K562 (cell line): ENCODE results near the gene GLDC. TPM values are rescaled to one million over a fixed set of nuclear protein-coding genes. Genes with fewer than 3 reads are reported as not detected.

Source experiments
- ATAC-seq: fragments of 200-7000 bp; cut with Tn5 transposase; 3 replicates; pipeline ENCODE4 v1.9.1; 2020; ENCODE audit warnings: moderate library complexity
- BruUV-seq: library from RNA; stranded (reverse); fragments of 400-500 nt; replicated peaks from 2 replicates; lab custom pipeline; 2021; lab: Mats Ljungman, UMichigan
- CTCF ChIA-PET: fragments of 300-600 bp; formaldehyde crosslinking; extraction: SDS; loops from one replicate; lab custom pipeline; 2021; ENCODE audit warnings: low intra/inter-chr PET ratio; lab: Yijun Ruan, JAX
- POLR2A ChIA-PET: fragments of 300-600, 350-650 bp; sonication (Branson Sonifier 250); formaldehyde crosslinking; extraction: SDS; loops from one replicate; lab custom pipeline; 2021; ENCODE audit warnings: antibody characterized with exemption, inconsistent platforms; lab: Yijun Ruan, JAX
- DNase-seq, 4 experiments: peaks; one replicate each; pipeline versions ENCODE4 v3.0.0 to v3.0.0-alpha.2; 2011 to 2018; ENCODE audit warnings: low spot score in 3 of 4, mixed read lengths in 3 of 4; ENCODE audit errors: extremely low read depth in 1 of 4
- FAIRE-seq: peaks from 2 replicates; lab custom pipeline; 2011; peaks lifted over from hg19 to GRCh38; lab: Jason Lieb, UNC
- H2AFZ ChIP-seq: 2 replicates; pipeline ENCODE4 v1.6.0; 2011; ENCODE audit warnings: low read depth, low read length, control low read depth, inconsistent platforms
- H3K27ac ChIP-seq: fragments of 200-600 bp; 3 replicates; pipeline ENCODE4 v1.8.0; 2011; ENCODE audit warnings: low read depth, mild to moderate bottlenecking, control low read depth, inconsistent platforms, low read length, moderate library complexity, mixed read lengths; ENCODE audit errors: extremely low read depth
- H3K27me3 ChIP-seq, 2 experiments: fragments of 300-600 bp in 1 of 2; 2 replicates in 1 of 2; 3 replicates in 1 of 2; pipeline versions ENCODE4 v1.6.0 to v1.8.0; 2011; ENCODE audit warnings: inconsistent platforms in 2 of 2, low read length in 2 of 2, mild to moderate bottlenecking in 1 of 2, mixed read lengths in 1 of 2, moderate library complexity in 1 of 2; ENCODE audit not compliant: control insufficient read depth in 2 of 2, insufficient read depth in 2 of 2
- H3K36me3 ChIP-seq: fragments of 300-600 bp; 3 replicates; pipeline ENCODE4 v1.8.0; 2011; ENCODE audit warnings: mild to moderate bottlenecking, low read length, inconsistent platforms; ENCODE audit not compliant: control insufficient read depth, insufficient read depth
- H3K4me1 ChIP-seq, 2 experiments: fragments of 200-600 bp in 1 of 2; replicated peaks in 1 of 2; 2 replicates in 1 of 2; 3 replicates in 1 of 2; pipeline versions ENCODE4 v1.5.1 to v1.8.0; 2011; ENCODE audit warnings: inconsistent platforms in 2 of 2, low read length in 2 of 2, mild to moderate bottlenecking in 1 of 2, mixed read lengths in 1 of 2, moderate library complexity in 1 of 2; ENCODE audit not compliant: control insufficient read depth in 2 of 2, insufficient read depth in 2 of 2
- H3K4me2 ChIP-seq: 2 replicates; pipeline ENCODE4 v1.6.1; 2011; ENCODE audit warnings: low read length, control low read depth, inconsistent platforms, mixed read lengths; ENCODE audit not compliant: insufficient read depth
- H3K4me3 ChIP-seq: fragments of 200-600 bp; sonication (generic), shearing (Covaris generic); 2 replicates; pipeline ENCODE4 v1.5.1; 2016; ENCODE audit warnings: control low read depth, inconsistent platforms
- H3K79me2 ChIP-seq: fragments of 200-600 bp; 3 replicates; pipeline ENCODE4 v1.8.0; 2011; ENCODE audit warnings: low read length, inconsistent platforms; ENCODE audit not compliant: control insufficient read depth, insufficient read depth
- H3K9ac ChIP-seq, 2 experiments: 2 replicates each; pipeline versions ENCODE4 v1.6.0 to v1.6.1; 2011; ENCODE audit warnings: low read depth in 2 of 2, low read length in 2 of 2, control low read depth in 1 of 2, inconsistent platforms in 1 of 2, mild to moderate bottlenecking in 1 of 2, mixed read lengths in 1 of 2; ENCODE audit not compliant: insufficient read depth in 1 of 2
- H3K9me1 ChIP-seq: one replicate; pipeline ENCODE4 v1.6.0; 2011; ENCODE audit warnings: inconsistent platforms, mild to moderate bottlenecking, low read length, moderate library complexity; ENCODE audit not compliant: control insufficient read depth, insufficient read depth
- H3K9me3 ChIP-seq: replicated peaks from 2 replicates; pipeline ENCODE4 v1.5.1; 2011; ENCODE audit warnings: low read depth, low read length, inconsistent platforms; ENCODE audit not compliant: control insufficient read depth, insufficient read depth
- H4K20me1 ChIP-seq: replicated peaks from 2 replicates; pipeline ENCODE4 v1.6.1; 2011; ENCODE audit warnings: low read length, inconsistent platforms, mixed read lengths; ENCODE audit not compliant: control insufficient read depth, insufficient read depth
- CREBBP ChIP-seq: IDR thresholded peaks from one replicate; pipeline ENCODE4 v1.6.1; 2012; ENCODE audit warnings: low read depth, mild to moderate bottlenecking, control low read depth, inconsistent platforms, low read length
- E2F4 ChIP-seq: sonication (generic); formaldehyde crosslinking; IDR thresholded peaks from 2 replicates; pipeline ENCODE4 v1.8.0; 2022; ENCODE audit warnings: mild to moderate bottlenecking, low read depth, missing genetic modification reagents
- ELF4 ChIP-seq: fragments of 450-650 bp; formaldehyde crosslinking; IDR thresholded peaks from 2 replicates; pipeline ENCODE4 v1.4.0; 2022; ENCODE audit warnings: missing genetic modification characterization
- ETS2 ChIP-seq: IDR thresholded peaks from 2 replicates; pipeline ENCODE4 v1.6.1; 2016; ENCODE audit warnings: borderline replicate concordance, missing genetic modification characterization, mild to moderate bottlenecking, moderate library complexity, missing compliant biosample characterization; ENCODE audit not compliant: poor library complexity, severe bottlenecking
- FOSL1 ChIP-seq: fragments of 200-800 bp; sonication (Bioruptor generic); conservative IDR thresholded peaks from 2 replicates; pipeline ENCODE4 v1.6.1; 2016; ENCODE audit warnings: missing genetic modification characterization, missing compliant biosample characterization
- IRF1 ChIP-seq: sonication (generic); formaldehyde crosslinking; IDR thresholded peaks from 2 replicates; pipeline ENCODE4 v1.8.0; 2022; ENCODE audit warnings: missing genetic modification reagents, mild to moderate bottlenecking, borderline replicate concordance
- KAT8 ChIP-seq: fragments of 450-650 bp; IDR thresholded peaks from 2 replicates; pipeline ENCODE4 v1.6.1; 2016; ENCODE audit warnings: low read depth, mild to moderate bottlenecking
- MYBL2 ChIP-seq, 2 experiments: fragments of 450-650 bp in 1 of 2; sonication (generic) in 1 of 2; formaldehyde crosslinking in 1 of 2; IDR thresholded peaks; 2 replicates each; pipeline versions ENCODE4 v1.6.1 to v1.8.1; 2017 to 2022; ENCODE audit warnings: borderline replicate concordance in 1 of 2, inconsistent platforms in 1 of 2, low read depth in 1 of 2, mild to moderate bottlenecking in 1 of 2, missing genetic modification reagents in 1 of 2, moderate library complexity in 1 of 2
- NR3C1 ChIP-seq: sonication (generic); formaldehyde crosslinking; IDR thresholded peaks from 2 replicates; pipeline ENCODE4 v1.8.1; 2022; ENCODE audit warnings: missing genetic modification reagents
- POLR2G ChIP-seq: fragments of 200-400 bp; formaldehyde crosslinking; IDR thresholded peaks from 2 replicates; pipeline ENCODE4 v1.6.1; 2017; ENCODE audit warnings: low read depth, mild to moderate bottlenecking, antibody characterized with exemption, low read length, moderate library complexity
- RAD21 ChIP-seq, 2 experiments: fragments of 250-450 bp in 1 of 2; fragments of 450-650 bp in 1 of 2; sonication (Bioruptor Pico) in 1 of 2; formaldehyde crosslinking in 1 of 2; IDR thresholded peaks in 1 of 2; conservative IDR thresholded peaks in 1 of 2; 2 replicates each; pipeline versions ENCODE4 v1.4.0 to v1.8.0; 2020 to 2022; ENCODE audit warnings: mild to moderate bottlenecking in 2 of 2, moderate library complexity in 1 of 2
- SMARCE1 ChIP-seq: fragments of 450-650 bp; IDR thresholded peaks from 2 replicates; pipeline ENCODE4 v1.7.1; 2016; ENCODE audit warnings: mild to moderate bottlenecking
- SOX6 ChIP-seq: fragments of 450-650 bp; IDR thresholded peaks from 2 replicates; pipeline ENCODE4 v1.6.1; 2014; ENCODE audit warnings: mild to moderate bottlenecking
- TRIM24 ChIP-seq, 2 experiments: fragments of 450-650 bp; IDR thresholded peaks; 2 replicates each; pipeline ENCODE4 v1.6.1; 2016
- ZFP30 ChIP-seq: fragments of 250-450 bp; sonication (Bioruptor Pico); IDR thresholded peaks from 2 replicates; pipeline ENCODE4 v1.8.0; 2022; ENCODE audit warnings: moderate library complexity, mild to moderate bottlenecking, inconsistent platforms, borderline replicate concordance
- ZNF12 ChIP-seq: sonication (generic); formaldehyde crosslinking; IDR thresholded peaks from 2 replicates; pipeline ENCODE4 v1.4.0; 2020; ENCODE audit warnings: mild to moderate bottlenecking, missing genetic modification reagents
- ZNF133 ChIP-seq: fragments of 250-450 bp; sonication (Bioruptor Pico); IDR thresholded peaks from 2 replicates; pipeline ENCODE4 v1.4.0; 2020; ENCODE audit warnings: mild to moderate bottlenecking
- ZNF57 ChIP-seq: fragments of 450-650 bp; formaldehyde crosslinking; IDR thresholded peaks from 2 replicates; pipeline ENCODE4 v1.4.0; 2020; ENCODE audit warnings: mild to moderate bottlenecking, moderate library complexity
- WGBS: fragments of 100-300 bp; shearing (Covaris generic); methylation state at CpG from one replicate; pipeline ENCODE4 v1.1.6; 2016; ENCODE audit warnings: low coverage, mixed read lengths; ENCODE audit not compliant: insufficient coverage; ENCODE audit errors: missing lambda C conversion rate; 5-methylcytosine and 5-hydroxymethylcytosine counted together
- in situ Hi-C: fragments of 300-500 bp; cut with MboI; formaldehyde crosslinking; loops from 4 replicates; pipeline ENCODE4 v1.15.0; 2018; ENCODE audit warnings: inconsistent platforms, mixed read lengths
- intact Hi-C: fragments of 100-400 bp; cut with micrococcal nuclease; formaldehyde crosslinking; loops from 2 replicates; pipeline ENCODE4 v1.14.2; 2022
- polyA plus RNA-seq, 8 experiments: library from polyadenylated mRNA; depleted of rRNA in 4 of 8; stranded (reverse) in 5 of 8; unstranded in 3 of 8; fragments of >200 nt; fragmentation: Nextera tagmentation in 2 of 8; fragmentation: Illumina TruSeq in 1 of 8; extraction: Ambion mirVana in 2 of 8; extraction: Trizol in 1 of 8; gene quantifications; 2 replicates each; pipeline versions ENCODE4 v1.2.1 to v1.2.3, GENCODE V29; 2011 to 2014; ENCODE audit warnings: inconsistent platforms in 1 of 8, missing spikeins in 1 of 8
- total RNA-seq, 7 experiments: library from RNA; depleted of rRNA in 6 of 7; stranded (reverse); fragments of >200 nt in 6 of 7; fragmentation: Illumina TruSeq in 2 of 7; extraction: Trizol in 2 of 7; gene quantifications; 2 replicates each; pipeline versions ENCODE4 v1.2.1 to v1.2.3, GENCODE V29; 2011 to 2021; ENCODE audit warnings: low replicate concordance in 1 of 7
- TF ChIP-seq, protein P1 (sequence below): fragments of 450-650 bp; IDR thresholded peaks from 2 replicates; pipeline ENCODE4 v1.6.1; 2017; ENCODE audit warnings: mild to moderate bottlenecking, moderate library complexity

GLDC gene
- total and polyA plus RNA-seq, 9 of the 15 experiments (the other 6 are each of a cell fraction or from before 2014, with no cell fraction given), result 0.03 to 0.27 (median 0.08) TPM; not detected in 6

DNA sequence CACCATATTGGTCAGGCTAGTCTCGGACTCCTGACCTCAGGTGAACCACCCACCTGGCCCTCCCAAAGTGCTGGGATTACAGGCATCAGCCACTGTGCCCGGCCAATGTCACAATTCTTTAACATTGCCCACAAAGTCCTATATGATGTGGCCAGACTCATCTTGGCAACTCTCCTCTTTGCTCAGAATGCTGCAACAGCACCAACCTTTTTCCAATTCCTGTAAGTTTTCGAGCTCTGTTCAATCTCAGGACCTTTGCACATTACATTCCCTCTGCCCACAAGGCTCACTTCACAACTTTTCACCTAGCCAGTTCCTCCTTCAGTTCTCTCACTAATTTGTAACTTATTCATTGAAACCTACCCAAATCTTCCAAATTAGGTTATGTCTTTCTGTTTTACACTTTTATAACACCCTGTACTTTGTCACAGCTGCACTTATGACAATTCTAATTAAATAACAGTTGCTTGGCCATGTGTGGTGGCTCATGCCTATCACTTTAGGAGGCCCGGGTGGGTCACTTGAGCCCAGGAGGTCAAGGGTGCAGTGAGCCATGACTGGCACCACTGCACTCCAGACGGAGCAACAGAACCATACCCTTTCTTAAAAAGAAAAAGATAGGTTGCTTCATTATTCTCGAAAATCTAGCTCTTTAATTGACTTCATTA, 30.9 kb upstream of the GLDC start (continued):
- TF ChIP-seq ZNF57 (CRISPR knock-in tag) (no peak), SOX6 (no peak), FOSL1 (tag) (no peak), MYBL2 (IDR thresholded peaks at IDR 0.05; ENCODE audit: low read depth) (no peak), MYBL2 (CRISPR knock-in tag; IDR thresholded peaks at IDR 0.05; ENCODE audit: borderline replicate concordance) (no peak), POLR2G (no peak)

DNA sequence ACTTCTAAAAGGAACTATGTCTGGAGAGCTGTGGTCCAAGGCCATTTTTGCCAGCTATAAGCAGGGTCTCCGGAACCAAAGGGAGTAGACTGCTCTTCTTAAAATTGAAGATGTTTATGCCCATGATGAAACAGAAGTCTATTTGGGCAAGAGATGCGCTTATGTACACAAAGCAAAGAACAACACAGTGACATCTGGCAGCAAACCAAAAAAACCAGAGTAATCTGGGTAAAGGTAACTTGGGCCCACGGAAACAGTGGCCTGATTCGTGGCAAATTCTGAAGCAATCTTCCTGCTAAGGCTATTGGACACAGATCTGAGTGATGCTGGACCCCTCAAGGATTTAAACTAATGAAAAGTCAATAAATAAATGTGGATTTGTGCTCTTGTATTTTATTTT, 29.7 kb upstream of the GLDC start:
- 43% methylated on average over 4 of the region's 4 CpGs for WGBS
- CTCF ChIA-PET, result interaction anchor here (0.7 kb wide), 1 partner anchor 10 kb away, joined by 5 read pairs; no protein-coding TSS in a partner anchor
- DNase-seq (no peak), ATAC-seq (no peak), FAIRE-seq (no peak)
- Histone ChIP-seq H4K20me1 (no peaks in the 10 kb centered on the region), H3K27me3 (no peaks in the 10 kb centered on the region), H3K4me1 (no peaks in the 10 kb centered on the region; a peak in 2 of 5 replicates), H3K9me3 (no peaks in the 10 kb centered on the region), H3K4me3 (no peak overlapping the region), H3K9ac (no peak overlapping the region), H3K27ac (no peak overlapping the region), H2AFZ (no peak overlapping the region), H3K36me3 (no peaks in the 10 kb centered on the region), H3K4me2 (no peak overlapping the region), H3K9me1 (no peaks in the 10 kb centered on the region), H3K79me2 (no peaks in the 10 kb centered on the region)
- POLR2A ChIA-PET, result no interaction called here
- BruUV-seq, result no TSS peak
- intact Hi-C loops, result no loop called here
- in situ Hi-C loops, result no loop called here
- TF ChIP-seq TRIM24 (IDR thresholded peaks at IDR 0.05) (no peak), ZNF133 (CRISPR knock-in tag) (no peak), RAD21 (CRISPR knock-in tag; conservative IDR thresholded peaks at IDR 0.05 in 1 of 2, IDR thresholded peaks at IDR 0.05 in 1 of 2) (no peak), IRF1 (CRISPR knock-in tag) (no peak), E2F4 (CRISPR knock-in tag) (no peak), ZNF12 (CRISPR knock-in tag) (no peak), NR3C1 (no peak), ZFP30 (CRISPR knock-in tag) (no peak), ELF4 (CRISPR knock-in tag) (no peak), KAT8 (no peak), CREBBP (no peak), ETS2 (tag) (no peak), SMARCE1 (no peak)
- TF ChIP-seq, protein P1, sequence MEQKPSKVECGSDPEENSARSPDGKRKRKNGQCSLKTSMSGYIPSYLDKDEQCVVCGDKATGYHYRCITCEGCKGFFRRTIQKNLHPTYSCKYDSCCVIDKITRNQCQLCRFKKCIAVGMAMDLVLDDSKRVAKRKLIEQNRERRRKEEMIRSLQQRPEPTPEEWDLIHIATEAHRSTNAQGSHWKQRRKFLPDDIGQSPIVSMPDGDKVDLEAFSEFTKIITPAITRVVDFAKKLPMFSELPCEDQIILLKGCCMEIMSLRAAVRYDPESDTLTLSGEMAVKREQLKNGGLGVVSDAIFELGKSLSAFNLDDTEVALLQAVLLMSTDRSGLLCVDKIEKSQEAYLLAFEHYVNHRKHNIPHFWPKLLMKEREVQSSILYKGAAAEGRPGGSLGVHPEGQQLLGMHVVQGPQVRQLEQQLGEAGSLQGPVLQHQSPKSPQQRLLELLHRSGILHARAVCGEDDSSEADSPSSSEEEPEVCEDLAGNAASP, result no peak
